ENCODE data around the gene HSD11B2. TPM values are rescaled to one million over a fixed set of nuclear protein-coding genes. Genes with fewer than 3 reads are reported as not detected.

HSD11B2 gene
- total RNA-seq, 3 donors from 2014 or later (not counting 1 experiment from before 2014, with no cell fraction given) = not detected

DNA sequence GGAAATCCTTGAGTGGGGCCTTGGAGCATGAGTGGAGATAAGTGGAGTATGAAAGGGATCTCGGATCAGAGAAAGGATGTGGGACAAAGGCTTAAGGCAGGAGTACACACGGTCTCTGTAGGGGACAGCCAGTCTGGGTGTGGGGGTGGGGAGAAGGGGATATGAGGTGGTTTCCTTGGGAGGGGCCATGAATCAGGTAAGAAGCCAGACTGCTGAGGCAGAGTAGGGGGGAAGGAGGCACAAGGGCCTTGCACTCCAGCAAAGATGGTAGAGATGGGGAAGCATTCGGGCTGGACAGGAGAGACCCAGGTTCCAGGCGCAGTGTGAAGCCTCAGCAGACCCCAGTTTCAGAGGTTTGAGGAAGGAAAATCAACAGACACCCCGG lies 1.6 kb downstream of the HSD11B2 start:
- H3K4me1 ChIP-seq (ENCODE audit: control insufficient read depth, insufficient read depth, low read length) = peaks cover 25% of the 10 kb centered on the region
- H3K36me3 ChIP-seq (ENCODE audit: control insufficient read depth, insufficient read depth, low read length) = peaks cover 3% of the 10 kb centered on the region
- Mint-ChIP-seq H3K4me1 (peaks cover 5 to 13% of the 10 kb centered on the region in 2 donors), H3K9me3 (no peaks in the 10 kb centered on the region), H3K4me3 (peak overlapping the region; percentile 50), H3K27ac (no peak overlapping the region), H3K27me3 (ENCODE audit: low read depth in 2 of 2) (peaks cover 13 to 30% of the 10 kb centered on the region in 2 donors), H3K36me3 (no peaks in the 10 kb centered on the region)
- TF ChIP-seq, protein P1, sequence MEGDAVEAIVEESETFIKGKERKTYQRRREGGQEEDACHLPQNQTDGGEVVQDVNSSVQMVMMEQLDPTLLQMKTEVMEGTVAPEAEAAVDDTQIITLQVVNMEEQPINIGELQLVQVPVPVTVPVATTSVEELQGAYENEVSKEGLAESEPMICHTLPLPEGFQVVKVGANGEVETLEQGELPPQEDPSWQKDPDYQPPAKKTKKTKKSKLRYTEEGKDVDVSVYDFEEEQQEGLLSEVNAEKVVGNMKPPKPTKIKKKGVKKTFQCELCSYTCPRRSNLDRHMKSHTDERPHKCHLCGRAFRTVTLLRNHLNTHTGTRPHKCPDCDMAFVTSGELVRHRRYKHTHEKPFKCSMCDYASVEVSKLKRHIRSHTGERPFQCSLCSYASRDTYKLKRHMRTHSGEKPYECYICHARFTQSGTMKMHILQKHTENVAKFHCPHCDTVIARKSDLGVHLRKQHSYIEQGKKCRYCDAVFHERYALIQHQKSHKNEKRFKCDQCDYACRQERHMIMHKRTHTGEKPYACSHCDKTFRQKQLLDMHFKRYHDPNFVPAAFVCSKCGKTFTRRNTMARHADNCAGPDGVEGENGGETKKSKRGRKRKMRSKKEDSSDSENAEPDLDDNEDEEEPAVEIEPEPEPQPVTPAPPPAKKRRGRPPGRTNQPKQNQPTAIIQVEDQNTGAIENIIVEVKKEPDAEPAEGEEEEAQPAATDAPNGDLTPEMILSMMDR (IDR thresholded peaks at IDR 0.05) = no peak
- no peak overlapping the region for H3K27ac ChIP-seq (ENCODE audit: low read length)
- H3K27me3 ChIP-seq (ENCODE audit: control insufficient read depth, insufficient read depth, low read length) = peaks cover 28% of the 10 kb centered on the region
- intact Hi-C loops (cut with micrococcal nuclease) = no loop called here
- DNase-seq = no peak
- no peaks in the 10 kb centered on the region for H3K9me3 ChIP-seq (ENCODE audit: control insufficient read depth, insufficient read depth, low read length)
- no peak overlapping the region for H3K4me3 ChIP-seq (ENCODE audit: low read length)
- no peak for ATAC-seq
- 63% methylated on average over 5 of the region's 5 CpGs for WGBS (ENCODE audit: insufficient coverage)

DNA sequence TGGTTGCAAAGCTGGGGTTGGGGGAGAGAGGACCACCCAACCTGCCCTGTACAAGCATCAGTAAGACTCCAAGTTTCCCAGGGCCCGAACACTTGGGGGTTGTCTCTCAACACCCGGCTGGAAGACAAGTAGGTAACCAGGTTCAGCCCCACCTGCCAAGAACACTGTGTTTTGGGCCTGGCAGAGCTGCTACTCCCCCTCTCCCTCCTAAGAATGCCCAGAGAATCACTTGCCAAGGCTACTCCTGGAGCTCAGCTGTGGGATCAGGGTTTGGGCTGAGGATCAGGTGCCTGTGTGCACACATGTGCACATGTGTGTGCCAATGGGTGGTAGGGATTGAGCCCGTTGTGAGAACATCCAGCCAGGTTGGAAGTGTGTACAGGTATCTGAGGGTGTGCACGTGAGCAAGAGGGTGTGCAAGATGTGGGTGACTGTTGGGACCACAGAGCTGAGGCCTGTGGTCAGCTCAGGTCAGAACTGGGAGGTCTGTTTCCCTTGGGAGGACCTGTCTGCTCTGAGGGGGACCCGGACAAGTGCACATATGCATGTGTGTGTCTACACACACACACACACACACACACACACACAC lies 2.3 kb downstream of the HSD11B2 start:
- H3K36me3 ChIP-seq (ENCODE audit: control insufficient read depth, insufficient read depth, low read length) = peaks cover 10% of the 10 kb centered on the region
- no peaks in the 10 kb centered on the region for H3K9me3 ChIP-seq (ENCODE audit: control insufficient read depth, insufficient read depth, low read length)
- peaks cover 5 to 20% of the 10 kb centered on the region in 2 donors for H3K4me1 Mint-ChIP-seq
- intact Hi-C loops (cut with micrococcal nuclease) = no loop called here
- H3K27ac Mint-ChIP-seq = no peak overlapping the region
- H3K9me3 Mint-ChIP-seq = no peaks in the 10 kb centered on the region
- TF ChIP-seq, protein P1 (IDR thresholded peaks at IDR 0.05) = no peak
- peaks cover 32% of the 10 kb centered on the region for H3K4me1 ChIP-seq (ENCODE audit: control insufficient read depth, insufficient read depth, low read length)
- H3K4me3 Mint-ChIP-seq = no peak overlapping the region
- no peaks in the 10 kb centered on the region for H3K36me3 Mint-ChIP-seq
- no peak overlapping the region for H3K4me3 ChIP-seq (ENCODE audit: low read length)
- DNase-seq (no peak), ATAC-seq (no peak)
- WGBS (ENCODE audit: insufficient coverage) = 79% methylated on average over 5 of the region's 5 CpGs
- H3K27me3 Mint-ChIP-seq (ENCODE audit: low read depth in 2 of 2) = peaks cover 13 to 26% of the 10 kb centered on the region in 2 donors
- peaks cover 26% of the 10 kb centered on the region for H3K27me3 ChIP-seq (ENCODE audit: control insufficient read depth, insufficient read depth, low read length)
- no peak overlapping the region for H3K27ac ChIP-seq (ENCODE audit: low read length)

DNA sequence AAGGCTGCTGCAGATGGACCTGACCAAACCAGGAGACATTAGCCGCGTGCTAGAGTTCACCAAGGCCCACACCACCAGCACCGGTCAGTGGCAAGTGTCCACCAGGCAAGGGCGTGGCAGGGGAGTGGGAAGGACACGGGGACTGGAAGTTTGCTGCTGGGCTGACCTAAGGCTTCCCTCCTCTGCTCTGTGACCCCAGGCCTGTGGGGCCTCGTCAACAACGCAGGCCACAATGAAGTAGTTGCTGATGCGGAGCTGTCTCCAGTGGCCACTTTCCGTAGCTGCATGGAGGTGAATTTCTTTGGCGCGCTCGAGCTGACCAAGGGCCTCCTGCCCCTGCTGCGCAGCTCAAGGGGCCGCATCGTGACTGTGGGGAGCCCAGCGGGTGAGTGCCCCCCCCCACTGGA lies 4.8 kb downstream of the HSD11B2 start:
- intact Hi-C loops (cut with micrococcal nuclease) = no loop called here
- TF ChIP-seq, protein P1 (IDR thresholded peaks at IDR 0.05) = no peak
- H3K27me3 ChIP-seq (ENCODE audit: control insufficient read depth, insufficient read depth, low read length) = peaks cover 6% of the 10 kb centered on the region

More for the DNA sequence above, 4.8 kb downstream of the HSD11B2 start:
- peaks cover 30% of the 10 kb centered on the region for H3K4me1 ChIP-seq (ENCODE audit: control insufficient read depth, insufficient read depth, low read length)
- DNase-seq (no peak), ATAC-seq (no peak)
- H3K36me3 ChIP-seq (ENCODE audit: control insufficient read depth, insufficient read depth, low read length) = peaks cover 18% of the 10 kb centered on the region
- Mint-ChIP-seq H3K4me3 (no peak overlapping the region), H3K27me3 (ENCODE audit: low read depth in 2 of 2) (peaks cover 0 to 9% of the 10 kb centered on the region in 2 donors), H3K9me3 (no peaks in the 10 kb centered on the region), H3K27ac (no peak overlapping the region), H3K4me1 (peaks cover 0 to 22% of the 10 kb centered on the region in 2 donors), H3K36me3 (no peaks in the 10 kb centered on the region)
- H3K9me3 ChIP-seq (ENCODE audit: control insufficient read depth, insufficient read depth, low read length) = no peaks in the 10 kb centered on the region
- H3K27ac ChIP-seq (ENCODE audit: low read length) = no peak overlapping the region
- WGBS (ENCODE audit: insufficient coverage) = 93% methylated on average over 16 of the region's 16 CpGs
- H3K4me3 ChIP-seq (ENCODE audit: low read length) = no peak overlapping the region

All from natural killer cell (primary cell).